ENCODE results near the gene FAM3C.

DNA sequence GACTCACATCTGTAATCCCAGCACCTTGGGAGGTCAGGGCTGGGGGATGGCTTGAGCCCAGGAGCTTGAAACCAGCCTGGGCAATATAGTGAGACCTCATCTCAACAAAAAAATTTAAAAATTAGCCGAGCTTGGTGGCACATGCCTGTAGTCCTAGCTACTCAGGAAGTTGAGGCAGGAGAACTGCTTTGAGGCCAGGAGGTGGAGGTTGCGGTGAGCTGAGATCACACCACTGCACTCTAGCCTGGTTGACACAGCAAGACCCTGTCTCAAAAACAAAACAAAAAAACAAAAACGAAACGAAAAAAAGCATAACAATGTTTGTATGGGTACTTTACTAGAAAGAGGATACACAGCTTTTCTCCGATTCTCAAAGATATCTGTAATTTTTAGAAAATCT, 35.5 kb downstream of the FAM3C start:
- TF ChIP-seq ZBTB33 (IDR thresholded peaks at IDR 0.05; ENCODE audit: extremely low read depth, insufficient replicate concordance, low read length) (no peak), ZFX (IDR thresholded peaks at IDR 0.05) (no peak), POLR2A (IDR thresholded peaks at IDR 0.05; ENCODE audit: borderline replicate concordance, extremely low read depth, insufficient read depth, insufficient read length) (no peak), POLR2AphosphoS5 (IDR thresholded peaks at IDR 0.05; ENCODE audit: low read depth, low read length) (no peak), EZH2 (IDR thresholded peaks at IDR 0.05) (no peak)
- TF ChIP-seq, protein P1, sequence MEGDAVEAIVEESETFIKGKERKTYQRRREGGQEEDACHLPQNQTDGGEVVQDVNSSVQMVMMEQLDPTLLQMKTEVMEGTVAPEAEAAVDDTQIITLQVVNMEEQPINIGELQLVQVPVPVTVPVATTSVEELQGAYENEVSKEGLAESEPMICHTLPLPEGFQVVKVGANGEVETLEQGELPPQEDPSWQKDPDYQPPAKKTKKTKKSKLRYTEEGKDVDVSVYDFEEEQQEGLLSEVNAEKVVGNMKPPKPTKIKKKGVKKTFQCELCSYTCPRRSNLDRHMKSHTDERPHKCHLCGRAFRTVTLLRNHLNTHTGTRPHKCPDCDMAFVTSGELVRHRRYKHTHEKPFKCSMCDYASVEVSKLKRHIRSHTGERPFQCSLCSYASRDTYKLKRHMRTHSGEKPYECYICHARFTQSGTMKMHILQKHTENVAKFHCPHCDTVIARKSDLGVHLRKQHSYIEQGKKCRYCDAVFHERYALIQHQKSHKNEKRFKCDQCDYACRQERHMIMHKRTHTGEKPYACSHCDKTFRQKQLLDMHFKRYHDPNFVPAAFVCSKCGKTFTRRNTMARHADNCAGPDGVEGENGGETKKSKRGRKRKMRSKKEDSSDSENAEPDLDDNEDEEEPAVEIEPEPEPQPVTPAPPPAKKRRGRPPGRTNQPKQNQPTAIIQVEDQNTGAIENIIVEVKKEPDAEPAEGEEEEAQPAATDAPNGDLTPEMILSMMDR (IDR thresholded peaks at IDR 0.05 in 2 of 3, conservative IDR thresholded peaks at IDR 0.05 in 1 of 3; ENCODE audit: borderline replicate concordance in 1 of 3, insufficient read depth in 1 of 3, low read depth in 2 of 3, low read length in 2 of 3) = no peak
